ENCODE measurements around the gene MYF6.

DNA sequence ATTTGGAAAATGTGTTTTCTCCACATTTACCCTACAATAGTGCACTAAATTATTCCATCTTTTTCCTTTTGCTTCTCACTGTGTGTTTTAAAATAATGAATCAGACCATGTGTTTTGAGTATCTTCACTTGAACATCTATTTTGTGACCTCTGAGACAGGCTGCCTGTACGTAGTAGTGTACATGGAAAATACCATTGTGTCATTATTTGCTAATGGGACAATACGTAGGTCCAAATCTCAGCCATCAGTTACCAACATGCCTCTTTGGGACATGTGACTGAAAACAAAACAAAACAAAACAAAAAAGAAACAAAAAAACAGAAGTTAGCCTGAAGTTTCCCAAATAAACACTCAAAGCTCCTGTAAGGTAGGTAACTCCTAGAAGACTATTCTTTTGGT lies 7.1 kb upstream of the MYF6 start:
- TF ChIP-seq CTCF (IDR thresholded peaks at IDR 0.05; ENCODE audit: low read depth, low read length) (no peak), POLR2A (IDR thresholded peaks at IDR 0.05; ENCODE audit: extremely low read depth, insufficient read length) (no peak)
- TF ChIP-seq, protein P1, sequence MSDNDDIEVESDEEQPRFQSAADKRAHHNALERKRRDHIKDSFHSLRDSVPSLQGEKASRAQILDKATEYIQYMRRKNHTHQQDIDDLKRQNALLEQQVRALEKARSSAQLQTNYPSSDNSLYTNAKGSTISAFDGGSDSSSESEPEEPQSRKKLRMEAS (IDR thresholded peaks at IDR 0.05; ENCODE audit: low read depth, low read length) = no peak

Data from NB4 (cell line).